Measurements from ENCODE around the gene RNF121. TPM values are rescaled to one million over a fixed set of nuclear protein-coding genes. Genes with fewer than 3 reads are reported as not detected.
A peak's percentile ranks its signal among the peaks of the same experiment; 100 is the strongest.

Gene RNF121
- total RNA-seq, 1 donor from 2014 or later: 30.9 TPM

DNA sequence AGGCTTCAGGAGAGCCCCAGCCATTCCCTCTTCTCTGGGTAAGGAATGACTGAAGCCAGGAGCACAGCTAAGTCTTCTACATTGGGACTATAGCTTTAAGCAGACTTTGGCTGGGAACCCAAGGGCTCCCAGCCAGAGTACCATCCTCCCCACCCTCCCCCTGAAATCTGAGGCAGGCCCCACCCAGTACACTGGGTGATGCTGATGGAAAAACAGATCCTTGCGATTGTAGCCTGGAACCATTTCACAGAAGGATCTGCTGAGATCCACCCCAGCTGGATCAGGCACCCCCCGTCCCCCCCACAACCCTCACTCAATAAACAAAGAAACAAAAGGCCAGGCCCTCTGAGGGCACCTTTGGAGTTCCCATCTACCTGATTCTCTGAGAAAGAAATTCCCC is 109.6 kb downstream of the RNF121 start:
- Histone ChIP-seq H3K36me3 (ENCODE audit: control insufficient read depth, insufficient read depth, low read length) (no peaks in the 10 kb centered on the region), H3K27me3 (ENCODE audit: control insufficient read depth, insufficient read depth, low read length) (no peaks in the 10 kb centered on the region), H3K4me3 (ENCODE audit: low read depth, low read length) (no peak overlapping the region)
- TF ChIP-seq, protein P1, sequence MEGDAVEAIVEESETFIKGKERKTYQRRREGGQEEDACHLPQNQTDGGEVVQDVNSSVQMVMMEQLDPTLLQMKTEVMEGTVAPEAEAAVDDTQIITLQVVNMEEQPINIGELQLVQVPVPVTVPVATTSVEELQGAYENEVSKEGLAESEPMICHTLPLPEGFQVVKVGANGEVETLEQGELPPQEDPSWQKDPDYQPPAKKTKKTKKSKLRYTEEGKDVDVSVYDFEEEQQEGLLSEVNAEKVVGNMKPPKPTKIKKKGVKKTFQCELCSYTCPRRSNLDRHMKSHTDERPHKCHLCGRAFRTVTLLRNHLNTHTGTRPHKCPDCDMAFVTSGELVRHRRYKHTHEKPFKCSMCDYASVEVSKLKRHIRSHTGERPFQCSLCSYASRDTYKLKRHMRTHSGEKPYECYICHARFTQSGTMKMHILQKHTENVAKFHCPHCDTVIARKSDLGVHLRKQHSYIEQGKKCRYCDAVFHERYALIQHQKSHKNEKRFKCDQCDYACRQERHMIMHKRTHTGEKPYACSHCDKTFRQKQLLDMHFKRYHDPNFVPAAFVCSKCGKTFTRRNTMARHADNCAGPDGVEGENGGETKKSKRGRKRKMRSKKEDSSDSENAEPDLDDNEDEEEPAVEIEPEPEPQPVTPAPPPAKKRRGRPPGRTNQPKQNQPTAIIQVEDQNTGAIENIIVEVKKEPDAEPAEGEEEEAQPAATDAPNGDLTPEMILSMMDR (IDR thresholded peaks at IDR 0.05; ENCODE audit: insufficient read depth, low read length, poor library complexity, severe bottlenecking): no peak
- DNase-seq (ENCODE audit: low read depth): no peak

DNA sequence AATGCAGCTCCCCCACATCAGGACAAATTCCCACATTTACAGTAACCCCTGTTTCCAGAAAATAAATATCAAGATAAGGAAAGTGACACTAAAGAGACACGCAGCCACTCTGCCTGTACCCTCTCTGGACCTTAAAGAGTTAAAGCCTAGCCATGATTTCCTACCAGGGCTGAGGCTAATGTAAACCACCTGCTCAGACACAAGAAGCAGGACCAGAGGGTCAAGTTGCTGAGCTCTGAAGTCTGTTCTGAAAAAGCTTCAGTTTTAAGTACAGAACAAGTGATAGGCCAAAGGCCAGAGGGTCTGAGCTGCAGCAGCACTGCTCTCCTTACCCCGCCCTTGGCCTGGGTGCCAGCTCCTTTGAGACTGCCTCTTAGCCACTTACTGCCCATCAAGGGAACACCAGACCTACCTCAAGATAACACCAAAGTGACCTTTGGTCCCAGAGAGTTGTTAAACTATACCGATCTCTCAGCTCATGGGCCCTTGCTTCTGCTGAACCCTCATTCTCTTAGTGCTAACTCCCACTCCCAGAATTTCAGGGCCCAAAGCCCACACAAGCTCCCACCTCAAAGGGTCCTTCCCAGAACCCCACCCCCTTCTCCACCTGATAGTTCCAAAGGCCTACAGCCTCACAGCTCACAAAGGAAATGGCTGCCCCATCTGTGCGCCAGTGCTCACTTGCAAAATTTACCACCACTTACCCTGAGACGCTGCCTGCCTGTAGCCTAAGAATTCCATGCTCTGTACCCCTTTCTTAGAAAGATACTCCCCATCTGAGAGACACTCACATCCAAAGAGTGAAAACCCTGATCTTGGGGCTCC is 110.4 kb downstream of the RNF121 start:
- Histone ChIP-seq H3K4me3 (ENCODE audit: low read depth, low read length) (peak overlapping the region; percentile 55), H3K27me3 (ENCODE audit: control insufficient read depth, insufficient read depth, low read length) (no peaks in the 10 kb centered on the region), H3K36me3 (ENCODE audit: control insufficient read depth, insufficient read depth, low read length) (no peaks in the 10 kb centered on the region)
- no peak for DNase-seq (ENCODE audit: low read depth)
- TF ChIP-seq, protein P1 (IDR thresholded peaks at IDR 0.05; ENCODE audit: insufficient read depth, low read length, poor library complexity, severe bottlenecking): no peak

DNA sequence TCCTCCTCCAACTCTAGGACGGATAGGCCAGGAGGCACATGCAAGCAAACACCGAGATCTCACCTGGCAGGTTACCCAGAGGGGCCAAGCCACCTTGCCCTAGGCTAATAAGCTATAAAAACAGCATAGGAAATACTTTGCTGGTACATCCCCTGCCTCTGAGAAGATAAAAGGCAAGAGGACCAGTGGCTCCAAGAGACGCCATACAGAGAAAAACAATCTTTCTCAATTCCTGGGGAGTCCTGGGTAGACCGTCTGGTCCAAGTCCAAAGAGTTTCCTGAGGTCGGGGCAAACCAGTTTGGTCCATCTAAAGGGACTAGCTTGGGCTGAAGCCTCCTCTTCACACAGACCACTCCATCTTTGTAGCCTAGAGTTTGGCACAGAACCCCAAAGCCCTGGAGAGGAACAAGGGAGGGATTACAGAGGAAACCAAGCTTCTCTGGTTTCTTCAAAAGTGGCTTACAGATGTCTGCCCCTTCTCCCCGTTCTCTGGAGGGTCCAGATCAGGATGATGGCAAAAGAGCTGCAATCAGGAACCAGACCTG is 111.1 kb downstream of the RNF121 start:
- Histone ChIP-seq H3K36me3 (ENCODE audit: control insufficient read depth, insufficient read depth, low read length) (no peaks in the 10 kb centered on the region), H3K27me3 (ENCODE audit: control insufficient read depth, insufficient read depth, low read length) (no peaks in the 10 kb centered on the region), H3K4me3 (ENCODE audit: low read depth, low read length) (peak overlapping the region; percentile 55)
- DNase-seq (ENCODE audit: low read depth): no peak
- TF ChIP-seq, protein P1 (IDR thresholded peaks at IDR 0.05; ENCODE audit: insufficient read depth, low read length, poor library complexity, severe bottlenecking): no peak

DNA sequence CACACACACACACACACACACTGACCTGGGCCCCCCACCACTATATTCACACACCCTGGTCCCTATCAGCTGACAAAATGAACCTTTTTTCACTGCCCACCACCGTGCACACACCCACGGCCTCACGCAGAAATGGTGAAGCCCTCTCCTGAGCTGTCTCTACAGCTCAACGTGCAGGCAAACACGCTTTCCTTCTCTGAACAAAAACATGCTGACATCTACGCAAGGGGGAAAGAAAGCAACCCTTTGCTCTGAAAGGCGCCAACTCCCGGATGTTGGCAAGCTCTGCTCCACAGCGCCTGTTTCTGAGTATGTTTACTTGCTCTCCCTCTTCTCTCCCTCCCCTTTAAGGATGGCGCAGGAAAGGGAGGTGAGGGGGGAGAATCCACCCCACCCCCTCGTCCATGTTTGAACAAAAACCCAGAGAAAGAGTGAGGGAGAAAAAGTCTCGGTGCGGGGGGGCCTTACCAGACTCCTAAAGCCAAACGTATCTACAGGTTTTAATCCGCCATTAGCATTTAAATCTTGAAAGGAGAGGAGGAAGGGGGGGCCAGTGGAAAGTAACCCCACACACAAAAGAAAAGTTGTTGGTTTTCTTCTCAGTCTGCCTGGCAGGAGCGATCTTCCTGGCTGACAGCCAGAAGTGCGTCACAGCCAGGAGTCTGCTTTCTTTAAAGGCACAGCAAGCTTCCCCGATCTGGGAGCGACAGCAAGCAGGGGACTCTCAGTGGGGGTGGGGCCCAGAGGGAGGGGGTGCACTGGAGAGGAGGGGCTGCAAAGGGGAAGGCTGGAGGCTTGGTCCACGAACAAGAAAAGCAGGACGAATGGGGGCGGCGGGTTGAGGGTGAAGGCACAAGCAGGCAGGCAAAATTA is 111.9 kb downstream of the RNF121 start:
- Histone ChIP-seq H3K4me3 (ENCODE audit: low read depth, low read length) (peak overlapping the region; percentile 55), H3K36me3 (ENCODE audit: control insufficient read depth, insufficient read depth, low read length) (no peaks in the 10 kb centered on the region), H3K27me3 (ENCODE audit: control insufficient read depth, insufficient read depth, low read length) (no peaks in the 10 kb centered on the region)
- peak; percentile 74 for DNase-seq (ENCODE audit: low read depth)
- TF ChIP-seq, protein P1 (IDR thresholded peaks at IDR 0.05; ENCODE audit: insufficient read depth, low read length, poor library complexity, severe bottlenecking): no peak

DNA sequence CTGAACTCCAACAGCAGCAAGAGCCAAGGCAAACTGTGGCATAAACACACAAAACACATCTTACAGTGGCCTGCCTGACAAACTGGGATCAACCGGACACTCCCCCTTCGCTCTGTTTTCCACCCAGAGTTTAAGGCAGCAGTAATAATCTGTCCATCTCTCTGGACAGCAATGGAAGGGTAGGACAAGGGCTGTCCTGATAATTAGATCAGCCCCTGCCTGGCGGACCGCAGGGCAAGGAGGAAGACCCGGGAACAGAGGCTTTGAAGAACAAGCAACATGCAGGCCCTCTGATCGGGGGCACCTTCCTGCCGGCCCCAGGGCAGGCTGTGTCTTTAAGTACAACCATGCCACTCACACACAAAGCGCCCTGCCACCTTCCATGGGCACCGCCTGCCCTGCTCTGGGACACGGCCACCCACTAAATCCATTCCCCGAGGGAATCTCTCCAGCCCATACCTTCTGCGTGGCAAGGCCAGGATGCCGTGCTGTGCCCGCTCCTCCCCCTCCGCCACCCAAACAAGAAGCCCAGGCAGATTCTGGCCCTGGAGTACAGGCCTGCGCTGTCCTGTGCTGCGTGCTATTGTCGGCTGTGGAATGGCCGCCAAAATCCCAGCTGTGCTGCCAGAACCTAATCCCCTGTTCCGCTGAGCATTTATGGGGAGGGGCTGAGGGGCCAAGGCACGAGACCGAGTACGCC is 112.7 kb downstream of the RNF121 start:
- no peak for DNase-seq (ENCODE audit: low read depth)
- Histone ChIP-seq H3K27me3 (ENCODE audit: control insufficient read depth, insufficient read depth, low read length) (no peaks in the 10 kb centered on the region), H3K36me3 (ENCODE audit: control insufficient read depth, insufficient read depth, low read length) (no peaks in the 10 kb centered on the region), H3K4me3 (ENCODE audit: low read depth, low read length) (peak overlapping the region; percentile 55)
- TF ChIP-seq, protein P1 (IDR thresholded peaks at IDR 0.05; ENCODE audit: insufficient read depth, low read length, poor library complexity, severe bottlenecking): no peak

Measured in kidney epithelial cell (primary cell).